ENCODE measurements around the gene ZFPM1. TPM values are rescaled to one million over a fixed set of nuclear protein-coding genes. Genes with fewer than 3 reads are reported as not detected.

The ZFPM1 gene
- total and polyA plus RNA-seq, 2 experiments from 2014 or later = 0.53 to 2.2 TPM

DNA sequence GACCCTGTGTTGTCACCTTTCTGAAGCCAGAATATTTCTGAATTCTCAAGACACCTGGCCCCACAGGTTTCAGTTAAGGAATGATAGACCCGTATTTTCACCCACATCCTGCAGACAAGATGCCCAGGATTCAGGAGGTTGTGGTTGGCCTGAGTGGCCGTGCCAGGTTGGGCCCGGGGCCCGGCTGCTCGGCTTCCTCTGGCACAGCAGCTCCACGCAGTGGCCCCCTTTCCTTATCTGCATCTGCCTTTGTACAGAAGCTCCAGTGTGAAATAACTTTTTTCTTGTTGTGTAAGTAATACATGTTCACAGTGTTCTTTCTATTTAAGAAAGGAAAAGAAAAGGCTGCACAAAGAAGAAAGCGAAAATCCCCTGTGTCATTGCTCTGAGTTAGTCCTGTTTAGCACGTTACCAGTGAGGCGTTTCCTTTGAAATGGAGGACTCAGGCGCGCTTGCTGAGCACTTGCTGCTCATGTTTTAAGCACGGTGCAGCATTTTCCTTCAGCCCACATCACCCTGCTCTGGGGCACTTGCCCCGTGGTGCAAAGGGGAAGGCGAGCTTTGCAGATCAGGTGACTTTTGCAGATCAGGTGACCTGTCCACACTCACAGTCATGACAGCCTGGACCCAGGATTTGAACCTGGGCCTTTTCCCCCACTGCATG lies 130.0 kb downstream of the ZFPM1 start:
- ATAC-seq (no peak), DNase-seq (ENCODE audit: low spot score) (no peak)
- peaks cover 40% of the 10 kb centered on the region for H3K36me3 Mint-ChIP-seq (ENCODE audit: low read depth)
- no peaks in the 10 kb centered on the region for H3K9me3 Mint-ChIP-seq
- H3K4me2 ChIP-seq = no peak overlapping the region
- peaks cover 8% of the 10 kb centered on the region; the same call in 1 of the 2 replicates for H3K36me3 ChIP-seq (ENCODE audit: insufficient read depth)
- no peaks in the 10 kb centered on the region for H3K9me2 ChIP-seq (ENCODE audit: insufficient read depth)
- H3K4me1 Mint-ChIP-seq = no peaks in the 10 kb centered on the region
- no peak overlapping the region for H3K27ac Mint-ChIP-seq
- H2AFZ ChIP-seq = no peak overlapping the region
- H4K20me1 ChIP-seq (replicated peaks; ENCODE audit: insufficient read depth) = peaks cover 58% of the 10 kb centered on the region
- no peaks in the 10 kb centered on the region for H3F3A ChIP-seq (replicated peaks; ENCODE audit: low read depth)
- H3K27ac ChIP-seq (ENCODE audit: low read depth) = no peak overlapping the region
- no peak overlapping the region for H3K4me3 ChIP-seq
- H3K79me2 ChIP-seq (replicated peaks; ENCODE audit: insufficient read depth) = peaks cover 79% of the 10 kb centered on the region
- no peaks in the 10 kb centered on the region for H3K27me3 ChIP-seq (ENCODE audit: insufficient read depth)
- H3K27me3 Mint-ChIP-seq (ENCODE audit: insufficient read depth, low read depth, poor library complexity) = peaks cover 8% of the 10 kb centered on the region
- no peaks in the 10 kb centered on the region for H3K4me1 ChIP-seq (ENCODE audit: insufficient read depth)
- TF ChIP-seq POLR2AphosphoS5 (IDR thresholded peaks at IDR 0.05; ENCODE audit: low read depth) = no peak
- TF ChIP-seq REST (IDR thresholded peaks at IDR 0.05; ENCODE audit: unreplicated experiment) = no peak
- TF ChIP-seq ZNF331 (CRISPR knock-in tag; IDR thresholded peaks at IDR 0.05; ENCODE audit: low read depth) = no peak
- TF ChIP-seq STAT1 (IDR thresholded peaks at IDR 0.05; ENCODE audit: unreplicated experiment) = no peak
- no peak for TF ChIP-seq CTCF (conservative IDR thresholded peaks at IDR 0.05; ENCODE audit: low read depth in 2 of 2)
- no peak for TF ChIP-seq NANOG (IDR thresholded peaks at IDR 0.05; ENCODE audit: borderline replicate concordance)
- TF ChIP-seq EZH2 (IDR thresholded peaks at IDR 0.05; ENCODE audit: low read depth, unreplicated experiment) = no peak
- H3K4me3 Mint-ChIP-seq = no peak overlapping the region

- Histone ChIP-seq H3K27me3 (ENCODE audit: insufficient read depth) (no peaks in the 10 kb centered on the region), H3K4me1 (ENCODE audit: insufficient read depth) (no peaks in the 10 kb centered on the region), H3K27ac (ENCODE audit: low read depth) (no peak overlapping the region), H2AFZ (no peak overlapping the region), H3K36me3 (ENCODE audit: insufficient read depth) (peaks cover 14% of the 10 kb centered on the region; the same call in 1 of the 2 replicates), H3F3A (replicated peaks; ENCODE audit: low read depth) (no peaks in the 10 kb centered on the region), H3K79me2 (replicated peaks; ENCODE audit: insufficient read depth) (peaks cover 70% of the 10 kb centered on the region), H4K20me1 (replicated peaks; ENCODE audit: insufficient read depth) (peaks cover 47% of the 10 kb centered on the region), H3K4me3 (no peak overlapping the region), H3K9me2 (ENCODE audit: insufficient read depth) (no peaks in the 10 kb centered on the region), H3K4me2 (no peak overlapping the region)
- H3K27me3 Mint-ChIP-seq (ENCODE audit: insufficient read depth, low read depth, poor library complexity) = peaks cover 8% of the 10 kb centered on the region
- DNase-seq (ENCODE audit: low spot score) = no peak
- H3K4me3 Mint-ChIP-seq = no peak overlapping the region
- H3K4me1 Mint-ChIP-seq = no peaks in the 10 kb centered on the region
- peaks cover 50% of the 10 kb centered on the region for H3K36me3 Mint-ChIP-seq (ENCODE audit: low read depth)
- H3K9me3 Mint-ChIP-seq = no peaks in the 10 kb centered on the region
- H3K27ac Mint-ChIP-seq = no peak overlapping the region
- ATAC-seq = no peak
- no peak for TF ChIP-seq ZNF331 (CRISPR knock-in tag; IDR thresholded peaks at IDR 0.05; ENCODE audit: low read depth)
- TF ChIP-seq NANOG (IDR thresholded peaks at IDR 0.05; ENCODE audit: borderline replicate concordance) = no peak
- TF ChIP-seq POLR2AphosphoS5 (IDR thresholded peaks at IDR 0.05; ENCODE audit: low read depth) = no peak
- TF ChIP-seq STAT1 (IDR thresholded peaks at IDR 0.05; ENCODE audit: unreplicated experiment) = no peak
- TF ChIP-seq, protein P1, sequence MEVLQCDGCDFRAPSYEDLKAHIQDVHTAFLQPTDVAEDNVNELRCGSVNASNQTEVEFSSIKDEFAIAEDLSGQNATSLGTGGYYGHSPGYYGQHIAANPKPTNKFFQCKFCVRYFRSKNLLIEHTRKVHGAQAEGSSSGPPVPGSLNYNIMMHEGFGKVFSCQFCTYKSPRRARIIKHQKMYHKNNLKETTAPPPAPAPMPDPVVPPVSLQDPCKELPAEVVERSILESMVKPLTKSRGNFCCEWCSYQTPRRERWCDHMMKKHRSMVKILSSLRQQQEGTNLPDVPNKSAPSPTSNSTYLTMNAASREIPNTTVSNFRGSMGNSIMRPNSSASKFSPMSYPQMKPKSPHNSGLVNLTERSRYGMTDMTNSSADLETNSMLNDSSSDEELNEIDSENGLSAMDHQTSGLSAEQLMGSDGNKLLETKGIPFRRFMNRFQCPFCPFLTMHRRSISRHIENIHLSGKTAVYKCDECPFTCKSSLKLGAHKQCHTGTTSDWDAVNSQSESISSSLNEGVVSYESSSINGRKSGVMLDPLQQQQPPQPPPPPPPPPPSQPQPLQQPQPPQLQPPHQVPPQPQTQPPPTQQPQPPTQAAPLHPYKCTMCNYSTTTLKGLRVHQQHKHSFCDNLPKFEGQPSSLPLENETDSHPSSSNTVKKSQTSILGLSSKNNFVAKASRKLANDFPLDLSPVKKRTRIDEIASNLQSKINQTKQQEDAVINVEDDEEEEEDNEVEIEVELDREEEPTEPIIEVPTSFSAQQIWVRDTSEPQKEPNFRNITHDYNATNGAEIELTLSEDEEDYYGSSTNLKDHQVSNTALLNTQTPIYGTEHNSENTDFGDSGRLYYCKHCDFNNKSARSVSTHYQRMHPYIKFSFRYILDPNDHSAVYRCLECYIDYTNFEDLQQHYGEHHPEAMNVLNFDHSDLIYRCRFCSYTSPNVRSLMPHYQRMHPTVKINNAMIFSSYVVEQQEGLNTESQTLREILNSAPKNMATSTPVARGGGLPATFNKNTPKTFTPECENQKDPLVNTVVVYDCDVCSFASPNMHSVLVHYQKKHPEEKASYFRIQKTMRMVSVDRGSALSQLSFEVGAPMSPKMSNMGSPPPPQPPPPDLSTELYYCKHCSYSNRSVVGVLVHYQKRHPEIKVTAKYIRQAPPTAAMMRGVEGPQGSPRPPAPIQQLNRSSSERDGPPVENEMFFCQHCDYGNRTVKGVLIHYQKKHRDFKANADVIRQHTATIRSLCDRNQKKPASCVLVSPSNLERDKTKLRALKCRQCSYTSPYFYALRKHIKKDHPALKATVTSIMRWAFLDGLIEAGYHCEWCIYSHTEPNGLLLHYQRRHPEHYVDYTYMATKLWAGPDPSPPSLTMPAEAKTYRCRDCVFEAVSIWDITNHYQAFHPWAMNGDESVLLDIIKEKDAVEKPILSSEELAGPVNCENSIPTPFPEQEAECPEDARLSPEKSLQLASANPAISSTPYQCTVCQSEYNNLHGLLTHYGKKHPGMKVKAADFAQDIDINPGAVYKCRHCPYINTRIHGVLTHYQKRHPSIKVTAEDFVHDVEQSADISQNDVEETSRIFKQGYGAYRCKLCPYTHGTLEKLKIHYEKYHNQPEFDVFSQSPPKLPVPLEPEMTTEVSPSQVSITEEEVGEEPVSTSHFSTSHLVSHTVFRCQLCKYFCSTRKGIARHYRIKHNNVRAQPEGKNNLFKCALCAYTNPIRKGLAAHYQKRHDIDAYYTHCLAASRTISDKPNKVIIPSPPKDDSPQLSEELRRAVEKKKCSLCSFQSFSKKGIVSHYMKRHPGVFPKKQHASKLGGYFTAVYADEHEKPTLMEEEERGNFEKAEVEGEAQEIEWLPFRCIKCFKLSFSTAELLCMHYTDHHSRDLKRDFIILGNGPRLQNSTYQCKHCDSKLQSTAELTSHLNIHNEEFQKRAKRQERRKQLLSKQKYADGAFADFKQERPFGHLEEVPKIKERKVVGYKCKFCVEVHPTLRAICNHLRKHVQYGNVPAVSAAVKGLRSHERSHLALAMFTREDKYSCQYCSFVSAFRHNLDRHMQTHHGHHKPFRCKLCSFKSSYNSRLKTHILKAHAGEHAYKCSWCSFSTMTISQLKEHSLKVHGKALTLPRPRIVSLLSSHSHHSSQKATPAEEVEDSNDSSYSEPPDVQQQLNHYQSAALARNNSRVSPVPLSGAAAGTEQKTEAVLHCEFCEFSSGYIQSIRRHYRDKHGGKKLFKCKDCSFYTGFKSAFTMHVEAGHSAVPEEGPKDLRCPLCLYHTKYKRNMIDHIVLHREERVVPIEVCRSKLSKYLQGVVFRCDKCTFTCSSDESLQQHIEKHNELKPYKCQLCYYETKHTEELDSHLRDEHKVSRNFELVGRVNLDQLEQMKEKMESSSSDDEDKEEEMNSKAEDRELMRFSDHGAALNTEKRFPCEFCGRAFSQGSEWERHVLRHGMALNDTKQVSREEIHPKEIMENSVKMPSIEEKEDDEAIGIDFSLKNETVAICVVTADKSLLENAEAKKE (CRISPR knock-in tag; IDR thresholded peaks at IDR 0.05) = no peak
Measured at GRCh38 chr16:88584676-88585075, 131.6 kb downstream of the ZFPM1 start.

Measured in GM23338 (cell line).